ENCODE results near the gene CSK. TPM values are rescaled to one million over a fixed set of nuclear protein-coding genes. Genes with fewer than 3 reads are reported as not detected.

CSK gene
- total RNA-seq, 1 experiment from 2014 or later = 49.2 TPM

DNA sequence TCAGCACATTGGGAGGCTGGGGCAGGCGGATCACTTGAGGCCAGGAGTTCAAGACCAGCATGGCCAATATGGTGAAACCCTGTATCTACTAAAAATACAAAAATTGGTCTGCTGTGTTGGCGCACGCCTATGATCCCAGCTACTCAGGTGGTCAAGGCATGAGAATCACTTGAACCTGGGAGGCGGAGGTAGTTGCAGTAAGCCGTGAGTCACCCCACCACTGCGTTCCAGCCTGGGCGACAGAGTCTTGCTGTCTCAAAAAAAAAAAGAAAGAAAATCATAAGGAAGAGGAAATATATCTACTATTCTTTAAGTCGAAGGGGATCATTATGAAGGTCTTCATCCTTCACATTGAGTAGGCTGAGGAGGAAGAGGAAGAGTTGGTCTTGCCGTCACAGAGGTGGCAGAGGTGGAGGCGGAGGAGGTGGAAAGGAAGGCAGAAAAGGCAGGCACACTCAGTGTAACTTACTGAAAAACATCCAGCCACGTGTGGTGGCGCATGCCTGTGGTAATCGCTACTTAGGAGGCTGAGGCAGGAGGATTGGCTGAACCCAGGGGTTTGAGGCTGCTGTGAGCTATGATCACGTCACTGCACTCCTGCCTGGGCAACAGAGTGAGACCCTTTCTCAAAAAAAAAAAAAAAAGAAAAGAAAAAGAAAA, 14.2 kb downstream of the CSK start:
- Histone ChIP-seq H4K91ac (ENCODE audit: insufficient read length, low read depth, low read length) (no peak overlapping the region), H3K56ac (ENCODE audit: insufficient read length, low read depth, low read length) (no peak overlapping the region), H3K9me3 (ENCODE audit: control insufficient read depth, low read depth, low read length) (no peaks in the 10 kb centered on the region), H3K4ac (ENCODE audit: low read depth, low read length) (no peak overlapping the region), H4K8ac (replicated peaks; ENCODE audit: insufficient read length, low read depth, low read length) (no peak overlapping the region), H2BK20ac (ENCODE audit: low read depth, low read length, poor library complexity, severe bottlenecking) (no peak overlapping the region), H3K23ac (ENCODE audit: insufficient read length, low read depth, low read length) (no peak overlapping the region), H2BK12ac (ENCODE audit: insufficient read length, low read depth, low read length) (no peak overlapping the region), H3K27me3 (ENCODE audit: insufficient read depth, low read length) (no peaks in the 10 kb centered on the region), H3K4me2 (ENCODE audit: insufficient read depth, insufficient read length, low read length) (no peak overlapping the region), H3K18ac (ENCODE audit: insufficient read length, low read depth, low read length) (no peak overlapping the region), H2BK120ac (ENCODE audit: low read depth, low read length, poor library complexity, severe bottlenecking) (no peak overlapping the region), H3K27ac (ENCODE audit: insufficient read length, low read depth, low read length) (no peak overlapping the region), H3K14ac (ENCODE audit: insufficient read depth, low read length) (no peak overlapping the region), H4K20me1 (ENCODE audit: control insufficient read depth, insufficient read depth, insufficient read length) (no peaks in the 10 kb centered on the region), H2BK15ac (ENCODE audit: low read depth, low read length) (no peak overlapping the region), H2BK5ac (ENCODE audit: insufficient read length, low read length) (no peak overlapping the region), H2AFZ (ENCODE audit: low read length) (no peak overlapping the region), H3K9ac (ENCODE audit: extremely low read depth, insufficient read length, low read length) (no peak overlapping the region), H3T11ph (ENCODE audit: low read length) (no peak overlapping the region), H3K4me1 (ENCODE audit: insufficient read depth, low read length) (no peaks in the 10 kb centered on the region), H2AK5ac (ENCODE audit: insufficient read length, low read length) (no peak overlapping the region), H3K79me1 (ENCODE audit: insufficient read depth, low read depth, low read length, poor library complexity, severe bottlenecking) (no peaks in the 10 kb centered on the region), H4K5ac (ENCODE audit: insufficient read length, low read depth, low read length) (no peak overlapping the region), H3K79me2 (ENCODE audit: insufficient read depth, low read length) (no peaks in the 10 kb centered on the region), H3K23me2 (ENCODE audit: insufficient read length, low read depth, low read length, poor library complexity, severe bottlenecking) (no peaks in the 10 kb centered on the region)
- no CpG with 5 or more reads among the region's 14 CpGs for WGBS (ENCODE audit: extremely low coverage, insufficient read length, low lambda C conversion rate)
- Mint-ChIP-seq H3K4me3 (no peak overlapping the region), H3K36me3 (ENCODE audit: insufficient read depth in 1 of 3, low read depth in 3 of 3) (peaks cover 2 to 9% (median 7%) of the 10 kb centered on the region in 3 experiments; a peak in 6 of 7 replicates), H3K4me1 (peaks cover 16 to 20% of the 10 kb centered on the region in 2 experiments), H3K9me3 (no peaks in the 10 kb centered on the region), H3K27me3 (ENCODE audit: low read depth) (no peaks in the 10 kb centered on the region), H3K27ac (no peak overlapping the region; a peak in 1 of 7 replicates)
- DNase-seq = no peak
- TF ChIP-seq, protein P1, sequence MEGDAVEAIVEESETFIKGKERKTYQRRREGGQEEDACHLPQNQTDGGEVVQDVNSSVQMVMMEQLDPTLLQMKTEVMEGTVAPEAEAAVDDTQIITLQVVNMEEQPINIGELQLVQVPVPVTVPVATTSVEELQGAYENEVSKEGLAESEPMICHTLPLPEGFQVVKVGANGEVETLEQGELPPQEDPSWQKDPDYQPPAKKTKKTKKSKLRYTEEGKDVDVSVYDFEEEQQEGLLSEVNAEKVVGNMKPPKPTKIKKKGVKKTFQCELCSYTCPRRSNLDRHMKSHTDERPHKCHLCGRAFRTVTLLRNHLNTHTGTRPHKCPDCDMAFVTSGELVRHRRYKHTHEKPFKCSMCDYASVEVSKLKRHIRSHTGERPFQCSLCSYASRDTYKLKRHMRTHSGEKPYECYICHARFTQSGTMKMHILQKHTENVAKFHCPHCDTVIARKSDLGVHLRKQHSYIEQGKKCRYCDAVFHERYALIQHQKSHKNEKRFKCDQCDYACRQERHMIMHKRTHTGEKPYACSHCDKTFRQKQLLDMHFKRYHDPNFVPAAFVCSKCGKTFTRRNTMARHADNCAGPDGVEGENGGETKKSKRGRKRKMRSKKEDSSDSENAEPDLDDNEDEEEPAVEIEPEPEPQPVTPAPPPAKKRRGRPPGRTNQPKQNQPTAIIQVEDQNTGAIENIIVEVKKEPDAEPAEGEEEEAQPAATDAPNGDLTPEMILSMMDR (conservative IDR thresholded peaks at IDR 0.05) = no peak

All from H9 (cell line).